H9 (cell line): Measurements from ENCODE around the gene XCL2. TPM values are rescaled to one million over a fixed set of nuclear protein-coding genes. Genes with fewer than 3 reads are reported as not detected.

Source experiments
- DNase-seq: peaks from one replicate; pipeline ENCODE4 v3.0.0-alpha.2; 2017
- H2AFZ ChIP-seq: one replicate; pipeline ENCODE4 v1.6.1; 2013; ENCODE audit warnings: mild to moderate bottlenecking, low read length, control low read depth, moderate library complexity
- H2AK5ac ChIP-seq: 2 replicates; pipeline ENCODE4 v1.6.1; 2013; ENCODE audit warnings: low read length, control low read depth, mixed read lengths; ENCODE audit not compliant: insufficient read length
- H2BK120ac ChIP-seq: one replicate; pipeline ENCODE4 v1.6.1; 2013; ENCODE audit warnings: low read depth, mild to moderate bottlenecking, low read length, control low read depth, inconsistent platforms; ENCODE audit not compliant: poor library complexity, severe bottlenecking
- H2BK12ac ChIP-seq: 2 replicates; pipeline ENCODE4 v1.6.1; 2013; ENCODE audit warnings: low read length, control low read depth, mixed read lengths, low read depth; ENCODE audit not compliant: insufficient read length
- H2BK15ac ChIP-seq: 2 replicates; pipeline ENCODE4 v1.6.1; 2013; ENCODE audit warnings: low read depth, low read length, control low read depth
- H2BK20ac ChIP-seq: one replicate; pipeline ENCODE4 v1.6.1; 2013; ENCODE audit warnings: low read depth, mild to moderate bottlenecking, low read length, control low read depth, inconsistent platforms; ENCODE audit not compliant: poor library complexity, severe bottlenecking
- H2BK5ac ChIP-seq: 2 replicates; pipeline ENCODE4 v1.6.1; 2013; ENCODE audit warnings: low read length, control low read depth, mixed read lengths; ENCODE audit not compliant: insufficient read length
- H3K14ac ChIP-seq: 2 replicates; pipeline ENCODE4 v1.6.1; 2013; ENCODE audit warnings: low read length, control low read depth; ENCODE audit not compliant: insufficient read depth
- H3K18ac ChIP-seq: 2 replicates; pipeline ENCODE4 v1.6.1; 2013; ENCODE audit warnings: low read depth, mild to moderate bottlenecking, mixed read lengths, low read length, control low read depth; ENCODE audit not compliant: insufficient read length
- H3K23ac ChIP-seq: 2 replicates; pipeline ENCODE4 v1.6.1; 2013; ENCODE audit warnings: low read length, control low read depth, mixed read lengths, low read depth; ENCODE audit not compliant: insufficient read length
- H3K23me2 ChIP-seq: 2 replicates; pipeline ENCODE4 v1.6.1; 2013; ENCODE audit warnings: low read depth, mild to moderate bottlenecking, mixed read lengths, low read length, control low read depth; ENCODE audit not compliant: insufficient read length, poor library complexity, severe bottlenecking
- H3K27ac ChIP-seq: 2 replicates; pipeline ENCODE4 v1.5.1; 2013; ENCODE audit warnings: low read length, control low read depth, mixed read lengths, low read depth; ENCODE audit not compliant: insufficient read length
- H3K27me3 ChIP-seq: 2 replicates; pipeline ENCODE4 v1.6.1; 2013; ENCODE audit warnings: low read length, control low read depth, inconsistent platforms; ENCODE audit not compliant: insufficient read depth
- H3K4ac ChIP-seq: 2 replicates; pipeline ENCODE4 v1.6.1; 2013; ENCODE audit warnings: low read depth, mild to moderate bottlenecking, control low read depth, inconsistent platforms, low read length, moderate library complexity
- H3K4me1 ChIP-seq: 2 replicates; pipeline ENCODE4 v1.6.1; 2013; ENCODE audit warnings: low read length, control low read depth, inconsistent platforms; ENCODE audit not compliant: insufficient read depth
- H3K4me2 ChIP-seq: 2 replicates; pipeline ENCODE4 v1.6.1; 2013; ENCODE audit warnings: low read length, control low read depth, mixed read lengths; ENCODE audit not compliant: insufficient read length, insufficient read depth
- H3K56ac ChIP-seq: 2 replicates; pipeline ENCODE4 v1.6.1; 2013; ENCODE audit warnings: low read depth, mild to moderate bottlenecking, mixed read lengths, low read length, control low read depth; ENCODE audit not compliant: insufficient read length
- H3K79me1 ChIP-seq: 2 replicates; pipeline ENCODE4 v1.6.1; 2013; ENCODE audit warnings: low read depth, mild to moderate bottlenecking, moderate library complexity, low read length, control low read depth, inconsistent platforms; ENCODE audit not compliant: insufficient read depth, poor library complexity, severe bottlenecking
- H3K79me2 ChIP-seq: 2 replicates; pipeline ENCODE4 v1.6.1; 2013; ENCODE audit warnings: low read length, control low read depth, inconsistent platforms; ENCODE audit not compliant: insufficient read depth
- H3K9ac ChIP-seq: 2 replicates; pipeline ENCODE4 v1.6.1; 2013; ENCODE audit warnings: low read length, control low read depth, mixed read lengths; ENCODE audit not compliant: insufficient read length; ENCODE audit errors: extremely low read depth
- H3K9me3 ChIP-seq: one replicate; pipeline ENCODE4 v1.6.1; 2013; ENCODE audit warnings: low read depth, low read length, inconsistent platforms; ENCODE audit not compliant: control insufficient read depth
- H3T11ph ChIP-seq: one replicate; pipeline ENCODE4 v1.6.1; 2013; ENCODE audit warnings: mild to moderate bottlenecking, low read length, control low read depth, inconsistent platforms
- H4K20me1 ChIP-seq: one replicate; pipeline ENCODE4 v1.6.1; 2013; ENCODE audit not compliant: control insufficient read depth, insufficient read length, insufficient read depth
- H4K5ac ChIP-seq: 2 replicates; pipeline ENCODE4 v1.6.1; 2013; ENCODE audit warnings: low read depth, mild to moderate bottlenecking, mixed read lengths, low read length, control low read depth; ENCODE audit not compliant: insufficient read length
- H4K8ac ChIP-seq: replicated peaks from 2 replicates; pipeline ENCODE4 v1.6.1; 2013; ENCODE audit warnings: low read length, control low read depth, mixed read lengths, low read depth; ENCODE audit not compliant: insufficient read length
- H4K91ac ChIP-seq: 2 replicates; pipeline ENCODE4 v1.6.1; 2013; ENCODE audit warnings: low read depth, mild to moderate bottlenecking, moderate library complexity, mixed read lengths, low read length, control low read depth; ENCODE audit not compliant: insufficient read length
- H3K27ac Mint-ChIP-seq, 3 experiments: 2 replicates in 2 of 3; 3 replicates in 1 of 3; pipeline ENCODE4 v1.8.0; 2020 to 2021; ENCODE audit warnings: mixed read lengths in 3 of 3, mild to moderate bottlenecking in 1 of 3, moderate library complexity in 1 of 3
- H3K27me3 Mint-ChIP-seq: 2 replicates; pipeline ENCODE4 v1.8.0; 2021; ENCODE audit warnings: low read depth, mild to moderate bottlenecking, moderate library complexity, mixed read lengths
- H3K36me3 Mint-ChIP-seq, 3 experiments: 2 replicates in 2 of 3; 3 replicates in 1 of 3; pipeline ENCODE4 v1.8.0; 2020 to 2021; ENCODE audit warnings: low read depth in 3 of 3, mixed read lengths in 3 of 3; ENCODE audit not compliant: insufficient read depth in 1 of 3
- H3K4me1 Mint-ChIP-seq, 2 experiments: 2 replicates each; pipeline ENCODE4 v1.8.0; 2020; ENCODE audit warnings: mixed read lengths in 2 of 2
- H3K4me3 Mint-ChIP-seq, 2 experiments: 2 replicates in 1 of 2; 3 replicates in 1 of 2; pipeline ENCODE4 v1.8.0; 2020 to 2021; ENCODE audit warnings: mild to moderate bottlenecking in 2 of 2, mixed read lengths in 2 of 2, moderate library complexity in 1 of 2
- H3K9me3 Mint-ChIP-seq, 2 experiments: 2 replicates in 1 of 2; 3 replicates in 1 of 2; pipeline ENCODE4 v1.8.0; 2020; ENCODE audit warnings: mild to moderate bottlenecking in 2 of 2, mixed read lengths in 2 of 2, moderate library complexity in 1 of 2
- WGBS: extraction: QIAGEN DNeasy Blood & Tissue Kit; methylation state at CpG from one replicate; pipeline ENCODE4 v1.1.7; 2013; ENCODE audit warnings: missing lambda C conversion rate, low lambda C conversion rate, mixed read lengths; ENCODE audit not compliant: insufficient read length; ENCODE audit errors: extremely low coverage; 5-methylcytosine and 5-hydroxymethylcytosine counted together
- total RNA-seq: library from RNA; stranded (reverse); gene quantifications from 2 replicates; pipeline ENCODE4 v1.2.1, GENCODE V29; 2021
- TF ChIP-seq, protein P1 (sequence below): fragments of 200-600 bp; sonication (generic); conservative IDR thresholded peaks from 3 replicates; pipeline ENCODE4 v1.8.0; 2021; ENCODE audit warnings: antibody characterized with exemption, mild to moderate bottlenecking

XCL2 gene
- total RNA-seq, 1 experiment from 2014 or later, result not detected

DNA sequence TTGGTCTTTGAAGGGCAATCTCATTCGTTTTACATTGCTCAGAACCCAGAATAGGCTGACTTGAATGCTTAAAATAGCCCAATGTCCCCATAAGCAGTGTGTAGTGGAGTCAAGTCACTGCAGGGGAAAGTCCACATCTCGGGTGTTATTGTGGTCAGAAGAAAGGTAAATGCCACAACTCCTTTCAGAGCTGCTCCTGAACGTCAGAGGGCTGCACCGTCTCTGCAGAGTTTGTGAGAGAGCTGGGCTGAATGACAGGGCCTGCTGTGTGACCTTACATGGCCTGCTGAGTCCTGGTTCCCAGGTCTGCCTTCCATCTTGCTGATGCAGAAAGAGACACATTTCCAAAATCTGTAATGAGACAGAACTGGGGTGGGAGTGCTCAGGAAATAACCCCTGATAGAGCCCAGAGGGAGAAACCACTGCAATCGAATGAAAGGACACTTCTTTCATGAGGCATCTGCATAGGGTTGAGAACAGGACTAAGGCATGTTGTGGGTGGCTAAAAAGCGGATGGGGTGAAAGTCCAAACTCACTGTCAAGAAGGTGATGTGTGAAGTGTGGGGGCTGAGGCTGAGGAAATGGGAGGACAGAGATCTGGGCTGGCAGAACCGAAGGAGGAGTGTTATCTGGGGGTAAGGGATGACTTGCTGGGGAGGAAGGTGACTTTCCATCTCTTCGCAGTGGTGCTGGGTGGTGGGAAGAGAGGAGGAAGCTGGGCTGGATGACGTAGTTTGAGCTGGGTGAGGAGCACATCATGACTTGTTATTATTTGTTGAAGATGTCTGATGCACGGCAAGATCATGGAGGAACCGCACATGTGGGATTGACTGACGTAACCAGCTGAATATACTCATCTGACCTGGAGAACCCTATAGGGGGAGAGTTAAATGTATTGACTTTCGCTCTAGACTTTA is 33.7 kb downstream of the XCL2 start:
- Mint-ChIP-seq H3K4me1 (peaks cover 5 to 11% of the 10 kb centered on the region in 2 experiments; a peak in 3 of 4 replicates), H3K4me3 (no peak overlapping the region), H3K27ac (no peak overlapping the region), H3K9me3 (no peaks in the 10 kb centered on the region), H3K36me3 (no peaks in the 10 kb centered on the region), H3K27me3 (no peaks in the 10 kb centered on the region)
- Histone ChIP-seq H3K4me1 (no peaks in the 10 kb centered on the region), H3K23ac (no peak overlapping the region), H3K56ac (no peak overlapping the region), H3K27ac (no peak overlapping the region), H2BK20ac (no peak overlapping the region), H2BK12ac (no peak overlapping the region), H4K5ac (no peak overlapping the region), H3K4ac (no peak overlapping the region), H4K20me1 (no peaks in the 10 kb centered on the region), H2AFZ (no peak overlapping the region), H3K9me3 (no peaks in the 10 kb centered on the region), H2BK5ac (no peak overlapping the region), H3K23me2 (no peaks in the 10 kb centered on the region), H3K79me1 (no peaks in the 10 kb centered on the region), H3K4me2 (no peak overlapping the region), H4K91ac (no peak overlapping the region), H3K18ac (no peak overlapping the region), H3K9ac (no peak overlapping the region), H2BK15ac (no peak overlapping the region), H3K14ac (no peak overlapping the region), H3K79me2 (no peaks in the 10 kb centered on the region), H4K8ac (no peak overlapping the region), H3K27me3 (no peaks in the 10 kb centered on the region), H2AK5ac (no peak overlapping the region), H3T11ph (no peak overlapping the region), H2BK120ac (no peak overlapping the region)
- TF ChIP-seq, protein P1, sequence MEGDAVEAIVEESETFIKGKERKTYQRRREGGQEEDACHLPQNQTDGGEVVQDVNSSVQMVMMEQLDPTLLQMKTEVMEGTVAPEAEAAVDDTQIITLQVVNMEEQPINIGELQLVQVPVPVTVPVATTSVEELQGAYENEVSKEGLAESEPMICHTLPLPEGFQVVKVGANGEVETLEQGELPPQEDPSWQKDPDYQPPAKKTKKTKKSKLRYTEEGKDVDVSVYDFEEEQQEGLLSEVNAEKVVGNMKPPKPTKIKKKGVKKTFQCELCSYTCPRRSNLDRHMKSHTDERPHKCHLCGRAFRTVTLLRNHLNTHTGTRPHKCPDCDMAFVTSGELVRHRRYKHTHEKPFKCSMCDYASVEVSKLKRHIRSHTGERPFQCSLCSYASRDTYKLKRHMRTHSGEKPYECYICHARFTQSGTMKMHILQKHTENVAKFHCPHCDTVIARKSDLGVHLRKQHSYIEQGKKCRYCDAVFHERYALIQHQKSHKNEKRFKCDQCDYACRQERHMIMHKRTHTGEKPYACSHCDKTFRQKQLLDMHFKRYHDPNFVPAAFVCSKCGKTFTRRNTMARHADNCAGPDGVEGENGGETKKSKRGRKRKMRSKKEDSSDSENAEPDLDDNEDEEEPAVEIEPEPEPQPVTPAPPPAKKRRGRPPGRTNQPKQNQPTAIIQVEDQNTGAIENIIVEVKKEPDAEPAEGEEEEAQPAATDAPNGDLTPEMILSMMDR, result no peak
- no peak for DNase-seq
- no CpG with 5 or more reads among the region's 13 CpGs for WGBS
